ENCODE results near the gene SIL1.

GRCh38 chr5:139100825-139101224, 97.3 kb downstream of the SIL1 start:
- TF ChIP-seq POLR2A (IDR thresholded peaks at IDR 0.05) (no peak), POLR2AphosphoS5 (IDR thresholded peaks at IDR 0.05) (no peak), CTCF (IDR thresholded peaks at IDR 0.05) (no peak)
